Testis (tissue), 2 donors: ENCODE measurements around the gene TGOLN2.

Experiments
- POLR2A ChIP-seq: fragments of 450-650 bp; IDR thresholded peaks from one replicate; pipeline ENCODE4 v1.6.1; 2017; ENCODE audit warnings: antibody characterized with exemption, mild to moderate bottlenecking, moderate library complexity
- TF ChIP-seq, protein P1 (sequence below), 3 experiments: fragments of 450-650 bp in 2 of 3; fragments of 200-600 bp in 1 of 3; sonication (generic) in 1 of 3; IDR thresholded peaks; one replicate each; pipeline ENCODE4 v1.5.1; 2016 to 2019; ENCODE audit warnings: antibody characterized with exemption in 3 of 3, mild to moderate bottlenecking in 2 of 3, moderate library complexity in 1 of 3

DNA sequence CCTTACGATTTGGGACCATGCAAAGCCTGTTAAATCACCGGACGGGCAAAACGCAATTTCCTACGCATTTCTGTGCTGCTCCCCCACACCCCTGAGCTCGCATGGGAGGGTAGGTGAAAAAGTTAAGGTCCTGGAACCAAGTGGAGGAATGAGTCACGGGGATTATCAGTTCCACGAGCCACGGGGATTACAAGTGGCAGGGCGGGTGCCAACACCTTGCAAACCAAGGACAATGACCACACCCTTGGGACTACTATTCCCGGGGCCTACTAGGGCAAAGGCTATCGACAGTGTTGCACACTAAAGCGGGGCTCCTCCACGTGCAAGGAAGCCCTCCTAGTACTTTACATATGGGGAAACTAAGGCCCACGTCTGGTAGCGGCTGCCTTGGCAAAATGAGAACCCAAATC is 26.1 kb upstream of the TGOLN2 start:
- TF ChIP-seq, protein P1, sequence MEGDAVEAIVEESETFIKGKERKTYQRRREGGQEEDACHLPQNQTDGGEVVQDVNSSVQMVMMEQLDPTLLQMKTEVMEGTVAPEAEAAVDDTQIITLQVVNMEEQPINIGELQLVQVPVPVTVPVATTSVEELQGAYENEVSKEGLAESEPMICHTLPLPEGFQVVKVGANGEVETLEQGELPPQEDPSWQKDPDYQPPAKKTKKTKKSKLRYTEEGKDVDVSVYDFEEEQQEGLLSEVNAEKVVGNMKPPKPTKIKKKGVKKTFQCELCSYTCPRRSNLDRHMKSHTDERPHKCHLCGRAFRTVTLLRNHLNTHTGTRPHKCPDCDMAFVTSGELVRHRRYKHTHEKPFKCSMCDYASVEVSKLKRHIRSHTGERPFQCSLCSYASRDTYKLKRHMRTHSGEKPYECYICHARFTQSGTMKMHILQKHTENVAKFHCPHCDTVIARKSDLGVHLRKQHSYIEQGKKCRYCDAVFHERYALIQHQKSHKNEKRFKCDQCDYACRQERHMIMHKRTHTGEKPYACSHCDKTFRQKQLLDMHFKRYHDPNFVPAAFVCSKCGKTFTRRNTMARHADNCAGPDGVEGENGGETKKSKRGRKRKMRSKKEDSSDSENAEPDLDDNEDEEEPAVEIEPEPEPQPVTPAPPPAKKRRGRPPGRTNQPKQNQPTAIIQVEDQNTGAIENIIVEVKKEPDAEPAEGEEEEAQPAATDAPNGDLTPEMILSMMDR (IDR thresholded peaks at IDR 0.05), result no peak
- TF ChIP-seq POLR2A, result no peak
